Neuronal stem cell (in vitro differentiated cells): ENCODE data around the gene KAZALD1.
A peak's percentile ranks its signal among the peaks of the same experiment; 100 is the strongest.

Experiments used
- DNase-seq: peaks from one replicate; pipeline ENCODE4 v3.0.0-alpha.2; 2013; ENCODE audit warnings: low spot score
- H2AFZ ChIP-seq: one replicate; pipeline ENCODE4 v1.6.1; 2013; ENCODE audit warnings: mild to moderate bottlenecking, low read length, inconsistent platforms
- H2AK5ac ChIP-seq: 2 replicates; pipeline ENCODE4 v1.6.1; 2013; ENCODE audit warnings: low read depth, mild to moderate bottlenecking, inconsistent platforms, low read length, moderate library complexity, mixed read lengths
- H2BK120ac ChIP-seq: 2 replicates; pipeline ENCODE4 v1.6.1; 2013; ENCODE audit warnings: low read depth, mild to moderate bottlenecking, inconsistent platforms, low read length, moderate library complexity, mixed read lengths
- H2BK12ac ChIP-seq: one replicate; pipeline ENCODE4 v1.6.1; 2013; ENCODE audit warnings: low read length, inconsistent platforms
- H2BK15ac ChIP-seq: 2 replicates; pipeline ENCODE4 v1.6.1; 2013; ENCODE audit warnings: mild to moderate bottlenecking, low read length, inconsistent platforms, mixed read lengths
- H2BK5ac ChIP-seq: one replicate; pipeline ENCODE4 v1.6.1; 2013; ENCODE audit warnings: inconsistent platforms, mild to moderate bottlenecking, low read length, moderate library complexity
- H3K14ac ChIP-seq: one replicate; pipeline ENCODE4 v1.6.1; 2013; ENCODE audit warnings: low read length, inconsistent platforms
- H3K18ac ChIP-seq: 2 replicates; pipeline ENCODE4 v1.6.1; 2013; ENCODE audit warnings: low read length, inconsistent platforms
- H3K23ac ChIP-seq: 2 replicates; pipeline ENCODE4 v1.6.1; 2013; ENCODE audit warnings: low read depth, mild to moderate bottlenecking, mixed read lengths, low read length, inconsistent platforms; ENCODE audit not compliant: poor library complexity
- H3K27ac ChIP-seq: replicated peaks from 3 replicates; pipeline ENCODE4 v1.5.1; 2013; ENCODE audit warnings: low read length, inconsistent platforms
- H3K27me3 ChIP-seq, 3 experiments: 2 replicates each; pipeline ENCODE4 v1.6.1; 2013; ENCODE audit warnings: low read length in 3 of 3, mild to moderate bottlenecking in 2 of 3, inconsistent platforms in 1 of 3, low read depth in 1 of 3, mixed read lengths in 1 of 3, moderate library complexity in 1 of 3; ENCODE audit not compliant: control insufficient read depth in 3 of 3, insufficient read depth in 3 of 3
- H3K36me3 ChIP-seq, 2 donors: replicated peaks in 1 of 2; 2 replicates each; pipeline ENCODE4 v1.6.1; 2013; ENCODE audit warnings: low read length in 2 of 2; ENCODE audit not compliant: control insufficient read depth in 2 of 2, insufficient read depth in 2 of 2
- H3K4ac ChIP-seq: 2 replicates; pipeline ENCODE4 v1.6.1; 2013; ENCODE audit warnings: inconsistent platforms, mild to moderate bottlenecking, low read length, moderate library complexity
- H3K4me1 ChIP-seq, 2 donors: 1 replicate in 1 of 2; 2 replicates in 1 of 2; pipeline ENCODE4 v1.6.1; 2013; ENCODE audit warnings: low read length in 2 of 2, low read depth in 1 of 2; ENCODE audit not compliant: control insufficient read depth in 2 of 2, insufficient read depth in 1 of 2
- H3K4me2 ChIP-seq: one replicate; pipeline ENCODE4 v1.6.1; 2013; ENCODE audit warnings: mild to moderate bottlenecking, low read length, inconsistent platforms; ENCODE audit not compliant: insufficient read depth, poor library complexity, severe bottlenecking
- H3K4me3 ChIP-seq, 2 donors: 2 replicates each; pipeline ENCODE4 v1.5.1; 2013; ENCODE audit warnings: low read length in 2 of 2, mild to moderate bottlenecking in 2 of 2, inconsistent platforms in 1 of 2, moderate library complexity in 1 of 2
- H3K79me1 ChIP-seq: one replicate; pipeline ENCODE4 v1.6.1; 2013; ENCODE audit warnings: low read depth, mild to moderate bottlenecking, inconsistent platforms, low read length, moderate library complexity
- H3K9ac ChIP-seq: one replicate; pipeline ENCODE4 v1.6.1; 2013; ENCODE audit warnings: mild to moderate bottlenecking, low read depth, low read length, inconsistent platforms; ENCODE audit not compliant: poor library complexity
- H3K9me3 ChIP-seq, 2 donors: replicated peaks in 1 of 2; 2 replicates each; pipeline versions ENCODE3 to v1.6.1; 2013; ENCODE audit warnings: low read length in 2 of 2, mild to moderate bottlenecking in 2 of 2, inconsistent platforms in 1 of 2, low read depth in 1 of 2, mixed read lengths in 1 of 2, moderate library complexity in 1 of 2; ENCODE audit not compliant: control insufficient read depth in 2 of 2, insufficient read depth in 1 of 2
- H4K8ac ChIP-seq: one replicate; pipeline ENCODE4 v1.6.1; 2013; ENCODE audit warnings: low read depth, mild to moderate bottlenecking, inconsistent platforms, low read length, moderate library complexity
- H4K91ac ChIP-seq: one replicate; pipeline ENCODE4 v1.6.1; 2013; ENCODE audit warnings: low read length, low read depth, mild to moderate bottlenecking, inconsistent platforms; ENCODE audit not compliant: poor library complexity
- WGBS, 2 donors: extraction: QIAGEN DNeasy Blood & Tissue Kit; methylation state at CpG; one replicate each; pipeline ENCODE4 v1.1.7; 2013; ENCODE audit warnings: missing lambda C conversion rate in 2 of 2, mixed read lengths in 1 of 2; ENCODE audit not compliant: insufficient read length in 2 of 2, insufficient replicate concordance in 1 of 2; ENCODE audit errors: extremely low coverage in 2 of 2; 5-methylcytosine and 5-hydroxymethylcytosine counted together

The KAZALD1 gene

DNA sequence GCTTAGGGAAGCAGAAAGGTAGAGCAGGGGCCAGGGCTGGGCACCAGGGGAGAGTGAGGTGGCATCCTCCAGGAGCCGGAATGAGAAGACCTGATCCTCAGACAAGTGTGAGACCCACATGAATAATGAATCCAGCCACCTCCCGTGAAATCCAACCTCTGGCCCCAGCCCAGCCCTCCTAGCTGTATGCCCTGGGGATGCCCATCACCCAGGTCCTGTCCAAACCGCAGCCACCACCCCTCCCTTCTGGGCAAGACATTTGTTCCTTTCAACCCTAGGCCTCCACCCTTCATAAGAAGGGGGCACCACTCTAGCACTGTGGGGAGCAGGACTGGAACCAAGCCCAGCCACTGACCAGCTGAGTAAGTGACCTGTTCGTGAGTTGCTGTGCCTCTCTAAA lies 40.5 kb upstream of the KAZALD1 start:
- no CpG with 5 or more reads among the region's 4 CpGs for WGBS, 2 donors
- Histone ChIP-seq H3K79me1 (peaks cover 1% of the 10 kb centered on the region), H3K4me3 (no peak overlapping the region), H3K9me3 (no peaks in the 10 kb centered on the region), H3K27me3 (peaks cover 10 to 62% (median 35%) of the 10 kb centered on the region in 3 experiments), H2BK15ac (no peak overlapping the region), H3K4me1 (peaks cover 4 to 5% of the 10 kb centered on the region in 2 donors), H3K23ac (no peak overlapping the region), H3K36me3 (no peaks in the 10 kb centered on the region), H3K4ac (no peak overlapping the region), H3K18ac (no peak overlapping the region), H3K14ac (no peak overlapping the region), H2AK5ac (no peak overlapping the region), H2BK5ac (no peak overlapping the region), H2BK120ac (no peak overlapping the region), H4K91ac (no peak overlapping the region), H3K4me2 (no peak overlapping the region), H2AFZ (no peak overlapping the region), H3K27ac (no peak overlapping the region), H4K8ac (no peak overlapping the region), H3K9ac (no peak overlapping the region), H2BK12ac (no peak overlapping the region)
- DNase-seq, result no peak

DNA sequence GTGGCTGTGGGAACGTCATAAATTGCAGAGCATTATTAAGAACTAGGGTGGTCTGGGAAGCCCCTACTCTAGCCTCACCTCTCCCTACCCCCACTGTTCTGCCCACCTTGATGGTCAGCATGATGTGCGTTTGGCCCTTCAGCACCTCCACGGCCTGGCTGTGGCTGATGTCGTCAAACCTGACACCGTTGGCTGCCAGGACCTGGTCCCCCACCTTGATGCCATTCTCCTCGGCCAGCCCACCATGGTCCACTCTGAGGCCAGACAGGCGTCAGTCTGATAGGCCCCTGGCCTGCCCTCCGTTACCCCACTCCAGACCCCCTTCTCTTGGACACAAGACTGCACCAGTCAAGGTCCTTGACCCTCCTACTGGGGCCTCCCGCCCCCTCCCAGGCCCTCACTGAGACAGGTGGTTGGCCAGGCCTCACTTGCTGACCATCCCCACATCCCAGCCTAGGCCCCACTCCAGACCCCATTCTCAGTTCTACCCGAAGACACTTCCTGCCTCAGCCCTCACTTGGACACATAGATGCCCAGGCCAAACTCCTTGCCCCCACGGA lies 40.0 kb upstream of the KAZALD1 start:
- H4K8ac ChIP-seq, result no peak overlapping the region
- no peak for DNase-seq
- H2BK12ac ChIP-seq, result no peak overlapping the region
- H2BK120ac ChIP-seq, result no peak overlapping the region
- no peak overlapping the region for H3K9ac ChIP-seq
- H3K4ac ChIP-seq, result no peak overlapping the region
- no peak overlapping the region for H3K23ac ChIP-seq
- H3K9me3 ChIP-seq, result no peaks in the 10 kb centered on the region
- no peak overlapping the region for H3K18ac ChIP-seq
- no peak overlapping the region for H2BK15ac ChIP-seq
- H3K14ac ChIP-seq, result peak overlapping the region; percentile 25
- peak overlapping the region; percentile 58 for H2AK5ac ChIP-seq
- WGBS, 2 donors, result no CpG with 5 or more reads among the region's 11 CpGs
- peaks cover 1% of the 10 kb centered on the region for H3K79me1 ChIP-seq
- H2BK5ac ChIP-seq, result no peak overlapping the region
- no peak overlapping the region for H3K27ac ChIP-seq
- peak overlapping the region in 1 of 2 donors; percentile 36 for H3K4me3 ChIP-seq
- peaks cover 10 to 56% (median 31%) of the 10 kb centered on the region in 3 experiments for H3K27me3 ChIP-seq
- peaks cover 4 to 5% of the 10 kb centered on the region in 2 donors for H3K4me1 ChIP-seq
- H4K91ac ChIP-seq, result no peak overlapping the region
- H2AFZ ChIP-seq, result no peak overlapping the region
- no peaks in the 10 kb centered on the region for H3K36me3 ChIP-seq
- no peak overlapping the region for H3K4me2 ChIP-seq

DNA sequence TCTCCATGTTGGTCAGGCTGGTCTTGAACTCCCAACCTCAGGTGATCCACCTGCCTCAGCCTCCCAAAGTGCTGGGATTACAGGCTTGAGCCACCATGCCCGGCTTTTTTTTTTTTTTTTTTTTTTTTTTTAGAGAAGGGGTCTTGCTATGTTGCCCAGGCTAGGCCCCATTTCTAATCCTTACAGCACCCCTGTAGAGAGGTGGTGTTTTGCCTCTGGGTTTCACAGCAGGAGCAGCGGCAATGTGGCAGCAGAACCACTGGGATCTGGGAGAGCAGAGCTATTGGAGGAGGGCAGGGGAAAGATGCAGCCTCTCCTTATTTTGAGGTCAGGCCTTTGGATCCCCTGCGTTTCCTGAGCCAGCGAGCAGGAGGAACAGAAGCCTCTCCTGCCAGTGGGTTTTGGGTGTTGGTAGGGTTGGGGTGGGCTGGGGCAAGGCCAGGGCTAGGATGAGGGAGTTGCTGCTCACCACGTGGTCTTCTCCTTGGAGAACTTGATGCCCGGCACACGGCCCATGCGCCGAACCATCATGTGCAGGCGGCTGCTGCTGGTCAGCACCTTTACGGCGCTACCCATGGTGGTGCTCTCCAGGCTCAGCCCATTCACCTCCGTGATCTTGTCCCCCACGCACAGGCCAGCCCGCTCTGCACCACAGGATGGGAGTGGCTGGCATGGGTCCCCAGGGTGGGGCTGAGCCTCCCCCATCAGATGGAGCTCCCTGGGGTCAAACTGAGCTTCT lies 38.7 kb upstream of the KAZALD1 start:
- Histone ChIP-seq H3K27me3 (peaks cover 6 to 54% (median 19%) of the 10 kb centered on the region in 3 experiments), H2AK5ac (peak overlapping the region; percentile 74), H3K4me2 (no peak overlapping the region), H3K4me3 (no peak overlapping the region), H3K27ac (no peak overlapping the region), H3K18ac (no peak overlapping the region), H2BK15ac (peak overlapping the region; percentile 62), H2AFZ (no peak overlapping the region), H3K23ac (no peak overlapping the region), H3K4ac (no peak overlapping the region), H4K91ac (no peak overlapping the region), H3K79me1 (peaks cover 1% of the 10 kb centered on the region), H2BK120ac (peak overlapping the region; percentile 16), H2BK12ac (no peak overlapping the region), H4K8ac (no peak overlapping the region), H2BK5ac (peak overlapping the region; percentile 27), H3K9ac (no peak overlapping the region), H3K14ac (peak overlapping the region; percentile 90), H3K9me3 (no peaks in the 10 kb centered on the region), H3K36me3 (no peaks in the 10 kb centered on the region), H3K4me1 (peaks cover 4 to 5% of the 10 kb centered on the region in 2 donors)
- no CpG with 5 or more reads among the region's 15 CpGs for WGBS, 2 donors
- no peak for DNase-seq

DNA sequence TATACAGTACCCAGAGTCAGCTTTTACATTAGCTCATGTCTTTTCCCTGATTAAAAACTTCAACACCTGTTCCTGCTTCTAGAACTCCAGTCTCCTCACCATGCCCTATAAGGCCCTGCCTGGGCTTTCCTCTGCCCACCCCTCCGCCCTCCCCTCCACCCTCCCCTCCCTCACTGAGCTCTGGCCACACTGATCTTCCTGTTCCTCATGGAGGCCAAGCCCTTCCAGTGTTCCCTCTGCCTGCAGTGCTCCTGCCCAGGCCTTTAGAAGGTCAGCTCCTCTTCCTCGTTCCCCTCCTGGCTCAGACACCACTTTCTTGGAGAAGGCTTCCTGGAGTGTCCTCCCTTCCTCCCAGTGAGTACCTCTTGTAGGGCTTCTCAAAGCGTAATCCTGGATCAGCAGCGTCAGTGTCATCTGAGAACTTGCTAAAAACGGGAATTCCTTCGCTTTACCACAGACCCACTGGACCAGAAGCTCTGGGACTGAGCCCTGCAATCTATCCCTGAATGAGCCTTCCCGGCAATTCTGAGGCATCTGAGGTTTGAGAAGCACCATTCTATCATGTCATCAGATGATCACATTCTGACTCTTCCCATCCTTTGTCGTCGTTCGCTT lies 34.6 kb upstream of the KAZALD1 start:
- Histone ChIP-seq H3K4ac (no peak overlapping the region), H3K27ac (no peak overlapping the region), H3K4me2 (no peak overlapping the region), H2BK15ac (no peak overlapping the region), H3K4me1 (peaks cover 25 to 26% of the 10 kb centered on the region in 2 donors), H4K91ac (no peak overlapping the region), H3K9ac (no peak overlapping the region), H2BK120ac (no peak overlapping the region), H3K14ac (no peak overlapping the region), H3K4me3 (no peak overlapping the region), H4K8ac (no peak overlapping the region), H3K18ac (no peak overlapping the region), H2BK5ac (no peak overlapping the region), H3K9me3 (no peaks in the 10 kb centered on the region), H2AK5ac (no peak overlapping the region), H3K36me3 (no peaks in the 10 kb centered on the region), H3K79me1 (no peaks in the 10 kb centered on the region), H3K23ac (no peak overlapping the region), H2BK12ac (no peak overlapping the region), H2AFZ (no peak overlapping the region), H3K27me3 (peaks cover 7 to 60% (median 25%) of the 10 kb centered on the region in 3 experiments)
- no CpG with 5 or more reads among the region's 10 CpGs for WGBS, 2 donors
- no peak for DNase-seq
